HG03045 (cell line): ENCODE results near the gene INTS7.
"Not testable (repeated sequence)": the region's sequence is repeated elsewhere in the genome, so short reads cannot be mapped to it uniquely, and the experiment has no call there.

ENCODE experiments used
- ATAC-seq: cut with Tn5 transposase; IDR thresholded peaks from one replicate; pipeline ENCODE4 v1.9.1; 2021; ENCODE audit warnings: mild to moderate bottlenecking, moderate library complexity; ENCODE audit not compliant: unreplicated experiment

INTS7 gene

GRCh38 chr1:212035835-212036605 lies 663 bp upstream of the INTS7 start:
- ATAC-seq = peak; percentile 15

GRCh38 chr1:212034516-212035122 lies 738 bp downstream of the INTS7 start:
- ATAC-seq = peak; percentile 8

GRCh38 chr1:212030936-212031528 lies 4.3 kb downstream of the INTS7 start:
- no peak for ATAC-seq

DNA sequence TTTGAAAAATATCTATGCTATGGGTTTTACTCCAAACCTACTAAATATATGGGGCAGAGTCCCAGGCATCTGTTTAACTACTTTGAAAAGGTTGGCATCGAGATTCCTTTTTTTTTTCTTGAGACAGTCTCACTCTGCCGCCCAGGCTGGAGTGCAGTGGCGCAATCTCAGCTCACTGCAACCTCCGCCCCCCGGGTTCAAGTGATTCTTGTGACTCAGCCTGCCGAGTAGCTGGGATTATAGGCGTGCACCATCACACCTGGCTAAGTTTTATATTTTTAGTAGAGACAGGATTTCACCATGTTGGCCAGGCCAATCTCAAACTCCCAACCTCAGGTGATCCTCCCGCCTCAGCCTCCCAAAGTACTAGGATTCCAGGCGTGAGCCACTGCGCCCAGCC lies 7.6 kb downstream of the INTS7 start:
- not testable (repeated sequence) for ATAC-seq

DNA sequence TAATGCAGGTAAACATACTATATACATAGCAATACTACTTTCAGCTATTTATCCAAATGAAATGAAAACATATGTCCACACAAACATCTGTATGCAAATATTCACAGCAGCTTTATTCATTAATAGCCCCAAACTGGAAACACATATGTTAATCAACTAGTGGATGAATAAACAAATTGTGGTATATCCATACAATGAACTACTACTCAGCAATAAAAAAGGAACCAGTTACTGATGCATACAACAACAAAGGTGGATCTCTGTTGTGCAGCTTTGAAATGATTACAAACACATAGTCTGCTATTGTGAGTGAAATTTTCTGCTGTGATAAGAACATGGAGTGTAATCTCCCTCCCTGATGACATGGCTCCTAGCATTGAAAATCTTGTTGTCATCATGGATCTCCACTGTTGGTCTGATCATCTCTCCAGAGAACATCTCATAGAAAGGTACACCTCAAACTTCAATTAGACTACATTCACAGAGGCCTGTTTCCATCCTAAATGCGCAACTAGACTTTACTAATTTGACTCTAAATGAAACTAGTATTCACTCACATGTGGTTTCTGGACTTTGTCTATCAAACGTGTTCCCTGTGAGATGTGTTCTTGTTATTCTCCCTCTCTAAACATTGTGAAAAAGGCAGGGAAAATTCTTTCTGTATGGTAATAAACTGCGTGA lies 10.7 kb downstream of the INTS7 start:
- ATAC-seq = no peak

DNA sequence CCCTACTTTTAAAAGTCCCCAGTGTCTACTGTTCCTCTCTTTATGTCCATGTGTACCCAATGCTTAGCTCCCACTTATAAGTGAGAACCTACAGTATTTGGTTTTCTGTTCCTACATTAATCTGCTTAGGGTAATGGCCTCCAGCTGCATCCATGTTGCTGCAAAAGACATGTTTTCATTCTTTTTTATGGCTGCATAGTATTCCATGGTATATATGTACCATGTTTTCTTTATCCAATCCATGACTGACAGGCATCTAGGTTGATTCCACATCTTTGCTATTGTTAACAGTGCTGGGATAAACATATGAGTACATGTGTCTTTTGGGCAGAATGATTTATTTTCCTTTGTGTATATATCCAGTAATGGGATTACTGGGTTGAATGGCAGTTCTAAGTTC lies 12.4 kb downstream of the INTS7 start:
- not testable (repeated sequence) for ATAC-seq

GRCh38 chr1:212021563-212021962 lies 13.8 kb downstream of the INTS7 start:
- no peak for ATAC-seq

- no peak for ATAC-seq
These were observed 14.4 kb downstream of the INTS7 start for GRCh38 chr1:212020975-212021374.

GRCh38 chr1:212013672-212014071 lies 21.7 kb downstream of the INTS7 start:
- ATAC-seq = no peak

- ATAC-seq = peak; percentile 93
These were observed 23.2 kb downstream of the INTS7 start for GRCh38 chr1:212012034-212012740.

DNA sequence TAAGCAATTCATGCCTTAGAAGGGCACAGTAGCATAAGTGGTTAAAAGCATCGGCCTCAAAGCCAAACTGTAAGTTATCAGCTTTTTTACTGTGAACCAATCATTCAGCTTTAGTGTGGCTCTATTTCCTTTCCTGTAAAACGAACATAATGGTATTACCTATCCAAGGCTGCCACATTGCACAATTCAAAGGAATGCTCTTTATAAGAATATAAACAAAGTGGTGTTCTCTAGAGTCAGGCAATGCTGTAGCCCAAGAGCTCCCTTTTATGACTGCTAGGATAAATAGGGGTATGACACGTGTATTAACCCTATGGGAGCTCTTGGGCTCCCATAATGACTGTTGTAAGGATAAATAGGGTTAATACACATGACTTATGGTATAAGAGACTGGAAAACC lies 25.4 kb downstream of the INTS7 start:
- ATAC-seq = no peak

GRCh38 chr1:212009561-212009960 lies 25.8 kb downstream of the INTS7 start:
- no peak for ATAC-seq

DNA sequence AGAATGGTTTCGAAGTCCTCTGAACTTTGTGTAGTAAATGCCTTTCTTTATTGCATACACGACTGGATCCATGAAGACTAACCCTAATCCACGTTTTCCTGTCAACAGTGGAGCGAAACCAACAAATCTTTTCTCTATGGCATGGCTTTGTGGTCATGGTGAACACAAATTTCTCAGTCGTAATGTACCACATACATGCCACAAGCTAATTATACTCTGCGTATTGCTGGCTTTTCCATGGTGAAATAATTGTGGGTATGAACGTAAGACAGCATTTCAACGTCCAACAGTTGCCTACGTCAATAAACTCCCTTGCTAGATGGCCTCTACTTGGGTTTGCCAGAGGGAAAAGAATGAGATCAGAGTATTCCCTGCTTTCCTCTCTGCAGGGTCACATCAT lies 27.5 kb downstream of the INTS7 start:
- no peak for ATAC-seq

GRCh38 chr1:212007178-212007577 lies 28.2 kb downstream of the INTS7 start:
- no peak for ATAC-seq

DNA sequence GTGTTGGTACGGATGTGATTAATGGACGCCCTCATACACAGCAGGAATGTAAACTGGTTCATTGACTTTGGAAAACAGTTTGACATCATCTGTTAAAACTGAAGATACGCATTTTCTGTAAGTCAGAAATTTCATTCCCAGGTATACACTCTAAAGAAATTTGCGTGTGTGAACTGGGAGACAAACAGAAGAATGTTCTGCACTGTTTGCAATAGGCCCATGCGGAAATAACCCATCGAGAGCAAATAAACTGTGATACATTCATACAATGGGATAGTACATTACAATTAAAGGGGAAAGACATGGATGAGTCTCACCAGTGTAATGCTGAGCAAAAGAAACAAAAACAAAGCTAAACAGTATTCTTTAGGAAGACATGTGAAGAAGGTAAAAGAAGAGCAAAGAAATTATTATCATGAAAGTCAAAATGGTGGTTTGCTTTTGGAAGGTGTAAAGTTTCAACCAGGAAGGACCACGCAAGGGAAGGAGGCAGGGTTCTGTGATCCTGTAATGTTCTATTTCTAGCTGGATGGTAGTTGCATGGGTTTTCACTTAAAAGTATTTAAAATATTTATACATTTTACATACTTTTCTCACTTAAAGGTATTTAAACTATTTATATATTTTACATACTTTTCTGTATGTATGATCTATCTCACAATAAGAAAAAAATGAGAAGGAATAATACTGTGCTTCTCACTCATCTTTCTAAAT lies 30.3 kb downstream of the INTS7 start:
- ATAC-seq = no peak

GRCh38 chr1:212002536-212002935 lies 32.8 kb downstream of the INTS7 start:
- no peak for ATAC-seq

DNA sequence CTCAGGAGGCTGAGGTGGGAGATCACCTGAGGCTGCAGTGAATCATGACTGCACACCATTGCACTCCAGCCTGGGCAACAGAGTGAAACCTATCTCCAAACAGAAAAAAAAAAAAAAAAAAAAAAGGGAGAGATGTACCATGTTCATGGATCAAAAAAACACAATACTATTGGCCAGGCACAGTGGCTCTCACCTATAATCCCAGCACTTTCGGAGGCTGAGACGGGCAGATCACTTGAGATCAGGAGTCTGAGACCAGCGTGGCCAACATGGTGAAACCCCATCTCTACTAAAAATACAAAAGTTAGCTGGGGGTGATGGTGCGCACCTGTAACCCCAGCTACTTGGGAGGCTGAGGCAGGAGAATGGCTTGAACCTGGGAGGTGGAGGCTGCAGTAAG lies 37.9 kb downstream of the INTS7 start:
- not testable (repeated sequence) for ATAC-seq

- no peak for ATAC-seq
These were observed 43.7 kb downstream of the INTS7 start for GRCh38 chr1:211991695-211992094.

GRCh38 chr1:211986628-211987254 lies 48.6 kb downstream of the INTS7 start:
- ATAC-seq = no peak
